IPS-18a (cell line): ENCODE data around the gene FAM13C.
"Not testable (repeated sequence)": the region's sequence is repeated elsewhere in the genome, so short reads cannot be mapped to it uniquely, and the experiment has no call there.

Experiments
- H3K27ac ChIP-seq: one replicate; pipeline ENCODE4 v1.5.1; 2013; ENCODE audit warnings: low read length
- H3K27me3 ChIP-seq: one replicate; pipeline ENCODE4 v1.6.1; 2013; ENCODE audit warnings: mild to moderate bottlenecking, low read length; ENCODE audit not compliant: control insufficient read depth, insufficient read depth
- H3K36me3 ChIP-seq: one replicate; pipeline ENCODE4 v1.6.1; 2013; ENCODE audit warnings: low read depth, low read length; ENCODE audit not compliant: control insufficient read depth
- H3K4me1 ChIP-seq: one replicate; pipeline ENCODE4 v1.6.1; 2013; ENCODE audit warnings: low read depth, low read length; ENCODE audit not compliant: control insufficient read depth
- H3K4me3 ChIP-seq: one replicate; pipeline ENCODE4 v1.5.1; 2013; ENCODE audit warnings: low read length
- H3K9ac ChIP-seq: one replicate; pipeline ENCODE4 v1.6.1; 2013; ENCODE audit warnings: mild to moderate bottlenecking, low read length, moderate library complexity
- H3K9me3 ChIP-seq: one replicate; pipeline ENCODE4 v1.6.1; 2013; ENCODE audit warnings: low read depth, low read length; ENCODE audit not compliant: control insufficient read depth

FAM13C gene

DNA sequence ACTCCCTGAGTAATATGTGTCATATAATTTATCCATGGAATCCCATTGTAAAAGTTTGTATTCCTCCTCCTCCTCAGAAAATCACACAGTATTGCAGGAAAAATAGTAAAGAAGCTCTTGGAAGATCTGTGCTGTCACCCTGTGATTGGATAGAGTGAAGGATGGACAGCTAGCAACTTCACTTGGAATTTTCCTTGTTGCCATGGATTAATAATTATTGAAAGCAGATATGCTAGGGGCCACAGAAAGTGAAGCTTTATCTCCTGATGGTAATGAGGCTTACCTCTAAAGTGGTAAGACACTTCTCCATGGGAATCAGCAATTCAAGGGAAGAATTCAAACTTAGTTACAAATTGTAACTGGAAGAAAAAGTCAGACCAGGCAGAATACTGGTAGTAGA is 137.1 kb downstream of the FAM13C start:
- H3K27me3 ChIP-seq, result no peaks in the 10 kb centered on the region
- H3K9me3 ChIP-seq, result no peaks in the 10 kb centered on the region
- H3K4me3 ChIP-seq, result no peak overlapping the region
- no peaks in the 10 kb centered on the region for H3K4me1 ChIP-seq
- no peak overlapping the region for H3K27ac ChIP-seq
- no peak overlapping the region for H3K9ac ChIP-seq
- H3K36me3 ChIP-seq, result no peaks in the 10 kb centered on the region

DNA sequence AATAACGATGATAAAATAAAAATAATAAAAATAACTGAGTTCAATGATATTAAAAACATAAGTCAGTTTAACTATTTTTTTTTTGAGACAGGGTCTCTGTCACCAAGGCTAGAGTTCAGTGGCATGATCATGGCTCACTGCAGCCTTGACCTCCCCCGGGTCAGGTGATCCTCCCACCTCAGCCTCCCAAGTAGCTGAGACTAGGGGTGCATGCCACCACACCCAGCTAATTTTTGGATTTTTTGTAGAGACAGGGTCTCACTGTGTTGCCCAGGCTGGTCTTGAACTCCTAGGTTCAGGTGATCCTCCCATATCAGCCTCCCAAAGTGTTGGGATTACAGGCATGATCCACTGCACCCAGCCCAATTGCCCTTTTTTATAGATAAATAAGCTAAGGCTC is 138.8 kb downstream of the FAM13C start:
- not testable (repeated sequence) for H3K36me3 ChIP-seq, H3K4me1 ChIP-seq, H3K4me3 ChIP-seq, H3K9ac ChIP-seq, H3K27ac ChIP-seq, H3K9me3 ChIP-seq, H3K27me3 ChIP-seq

- Histone ChIP-seq H3K9ac (no peak overlapping the region), H3K4me1 (no peaks in the 10 kb centered on the region), H3K4me3 (no peak overlapping the region), H3K9me3 (no peaks in the 10 kb centered on the region), H3K27me3 (no peaks in the 10 kb centered on the region), H3K36me3 (no peaks in the 10 kb centered on the region), H3K27ac (no peak overlapping the region)
Measured at GRCh38 chr10:59222788-59223187, 139.6 kb downstream of the FAM13C start.

- H3K27ac ChIP-seq, result no peak overlapping the region
- no peaks in the 10 kb centered on the region for H3K4me1 ChIP-seq
- H3K27me3 ChIP-seq, result no peaks in the 10 kb centered on the region
- H3K4me3 ChIP-seq, result no peak overlapping the region
- H3K9ac ChIP-seq, result no peak overlapping the region
- H3K36me3 ChIP-seq, result no peaks in the 10 kb centered on the region
- H3K9me3 ChIP-seq, result no peaks in the 10 kb centered on the region
Measured at GRCh38 chr10:59216178-59216869, 146.0 kb downstream of the FAM13C start.

GRCh38 chr10:59214160-59214559 is 148.2 kb downstream of the FAM13C start:
- H3K36me3 ChIP-seq, result no peaks in the 10 kb centered on the region
- no peaks in the 10 kb centered on the region for H3K4me1 ChIP-seq
- H3K27me3 ChIP-seq, result no peaks in the 10 kb centered on the region
- no peak overlapping the region for H3K4me3 ChIP-seq
- no peak overlapping the region for H3K9ac ChIP-seq
- no peak overlapping the region for H3K27ac ChIP-seq
- no peaks in the 10 kb centered on the region for H3K9me3 ChIP-seq

GRCh38 chr10:59212301-59212798 is 150.0 kb downstream of the FAM13C start:
- no peaks in the 10 kb centered on the region for H3K9me3 ChIP-seq
- no peaks in the 10 kb centered on the region for H3K4me1 ChIP-seq
- no peak overlapping the region for H3K9ac ChIP-seq
- no peaks in the 10 kb centered on the region for H3K36me3 ChIP-seq
- H3K27ac ChIP-seq, result no peak overlapping the region
- H3K27me3 ChIP-seq, result no peaks in the 10 kb centered on the region
- H3K4me3 ChIP-seq, result no peak overlapping the region

DNA sequence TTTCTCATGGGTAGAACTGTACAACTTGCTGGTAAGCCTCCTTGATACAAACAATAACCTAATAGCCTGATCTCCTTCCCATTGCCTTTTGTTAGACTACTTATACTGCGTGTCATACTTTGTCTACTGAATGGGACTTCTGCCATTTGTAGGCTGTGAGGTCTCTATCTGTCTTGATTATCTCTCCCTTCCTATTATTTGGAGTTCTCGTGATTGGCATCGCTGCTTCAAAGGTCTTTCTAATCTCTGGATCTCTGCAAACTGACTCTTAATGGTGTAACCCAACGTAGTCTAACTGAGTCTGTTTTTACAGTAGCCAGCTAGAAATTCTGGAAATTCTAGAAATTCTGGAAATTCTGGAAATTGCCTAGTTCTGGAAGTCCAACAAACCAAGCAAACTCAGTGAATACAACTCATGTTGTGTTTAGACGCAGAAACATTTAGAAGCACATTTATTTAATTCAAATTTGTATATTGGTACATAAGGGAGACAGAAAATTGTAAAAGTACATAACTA is 156.1 kb downstream of the FAM13C start:
- no peaks in the 10 kb centered on the region for H3K9me3 ChIP-seq
- H3K9ac ChIP-seq, result no peak overlapping the region
- H3K27me3 ChIP-seq, result no peaks in the 10 kb centered on the region
- no peak overlapping the region for H3K27ac ChIP-seq
- no peak overlapping the region for H3K4me3 ChIP-seq
- H3K36me3 ChIP-seq, result no peaks in the 10 kb centered on the region
- peaks cover 9% of the 10 kb centered on the region for H3K4me1 ChIP-seq
